IPS DF 6.9 (cell line): ENCODE data around the gene ZNF607.
"Not testable (repeated sequence)": the region's sequence is repeated elsewhere in the genome, so short reads cannot be mapped to it uniquely, and the experiment has no call there.

Experiments used
- DNase-seq: peaks from one replicate; pipeline ENCODE4 v3.0.0-alpha.2; 2013; ENCODE audit warnings: low read depth, low spot score
- H3K27ac ChIP-seq: one replicate; pipeline ENCODE4 v1.5.1; 2013; ENCODE audit warnings: low read length, control low read depth
- H3K27me3 ChIP-seq: 2 replicates; pipeline ENCODE4 v1.6.1; 2013; ENCODE audit warnings: mild to moderate bottlenecking, low read length; ENCODE audit not compliant: control insufficient read depth, insufficient read depth
- H3K36me3 ChIP-seq: 2 replicates; pipeline ENCODE4 v1.6.1; 2013; ENCODE audit warnings: low read length; ENCODE audit not compliant: control insufficient read depth, insufficient read depth
- H3K4me1 ChIP-seq: 2 replicates; pipeline ENCODE4 v1.6.1; 2013; ENCODE audit warnings: low read length; ENCODE audit not compliant: control insufficient read depth, insufficient read depth
- H3K4me3 ChIP-seq: 2 replicates; pipeline ENCODE4 v1.5.1; 2013; ENCODE audit warnings: mild to moderate bottlenecking, low read length
- H3K9me3 ChIP-seq: 2 replicates; pipeline ENCODE4 v1.6.1; 2013; ENCODE audit warnings: low read length, inconsistent platforms; ENCODE audit not compliant: control insufficient read depth, insufficient read depth
- WGBS: extraction: QIAGEN DNeasy Blood & Tissue Kit; methylation state at CpG from one replicate; pipeline ENCODE4 v1.1.7; 2013; ENCODE audit warnings: mixed read lengths, missing lambda C conversion rate; ENCODE audit not compliant: insufficient read length, insufficient coverage; 5-methylcytosine and 5-hydroxymethylcytosine counted together

The ZNF607 gene

DNA sequence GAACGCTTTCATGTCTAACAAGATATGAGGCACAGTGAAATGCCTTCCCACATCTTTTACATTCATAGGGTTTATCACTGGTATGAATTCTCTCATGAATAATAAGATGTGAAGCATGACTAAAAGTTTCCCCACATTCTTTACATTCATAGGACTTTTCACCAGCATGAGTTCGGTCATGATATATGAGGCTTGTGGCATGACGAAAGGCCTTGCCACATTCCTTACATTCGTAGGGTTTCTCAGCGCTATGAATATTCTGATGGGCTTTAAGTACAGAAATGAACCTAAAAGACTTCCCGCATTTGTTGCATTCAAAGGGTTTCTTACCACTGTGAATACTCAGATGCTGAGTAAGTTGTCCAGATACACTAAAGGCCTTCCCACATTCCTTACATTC lies 21.3 kb downstream of the ZNF607 start:
- no peak overlapping the region for H3K27ac ChIP-seq
- no CpG with 5 or more reads among the region's 6 CpGs for WGBS
- H3K4me1 ChIP-seq: peaks cover 2% of the 10 kb centered on the region; the same call in 1 of the 2 replicates
- H3K27me3 ChIP-seq: peaks cover 7% of the 10 kb centered on the region; the same call in 1 of the 2 replicates
- no peak for DNase-seq
- H3K4me3 ChIP-seq: no peak overlapping the region
- H3K9me3 ChIP-seq: no peaks in the 10 kb centered on the region; the same call in 1 of the 2 replicates
- H3K36me3 ChIP-seq: peaks cover 4% of the 10 kb centered on the region

GRCh38 chr19:37695144-37695899 lies 24.2 kb downstream of the ZNF607 start:
- Histone ChIP-seq H3K4me3 (no peak overlapping the region), H3K9me3 (no peaks in the 10 kb centered on the region; the same call in 1 of the 2 replicates), H3K4me1 (peaks cover 2% of the 10 kb centered on the region; the same call in 1 of the 2 replicates), H3K27ac (no peak overlapping the region), H3K36me3 (peaks cover 4% of the 10 kb centered on the region), H3K27me3 (peaks cover 11% of the 10 kb centered on the region)
- WGBS: no CpG with 5 or more reads among the region's 3 CpGs
- DNase-seq: no peak

DNA sequence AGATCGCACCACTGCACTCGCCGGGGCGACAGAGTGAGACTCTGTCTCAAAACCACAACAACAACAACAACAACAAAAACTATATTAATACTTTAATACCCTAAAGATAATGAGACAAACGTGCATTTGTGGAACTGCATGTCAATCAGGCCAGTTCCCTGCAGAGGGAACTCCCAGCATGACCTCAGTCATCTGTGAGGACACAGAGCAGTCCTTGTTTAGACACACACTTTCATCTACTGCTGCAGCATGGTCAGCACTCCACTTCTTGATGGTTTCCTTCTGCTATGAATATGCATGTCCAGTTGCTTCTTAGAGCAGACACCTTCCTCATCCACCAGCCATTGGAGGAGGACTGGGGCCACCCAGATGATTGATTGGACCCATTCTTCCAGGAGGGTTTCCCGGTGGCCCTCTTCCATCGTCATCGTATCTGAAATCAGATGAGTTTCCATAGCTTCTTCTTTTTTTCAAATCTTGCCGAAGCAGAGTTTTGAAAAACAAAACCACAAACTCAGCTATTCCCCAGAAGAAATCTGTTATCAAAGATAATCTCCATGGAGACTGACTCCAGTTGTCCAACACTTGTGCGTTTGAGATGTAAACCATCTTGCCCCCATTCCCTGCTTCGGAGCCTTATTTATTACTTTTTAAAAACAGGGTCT lies 26.5 kb downstream of the ZNF607 start:
- no CpG with 5 or more reads among the region's 11 CpGs for whole genome bisulfite sequencing
- H3K27me3 ChIP-seq: peaks cover 11% of the 10 kb centered on the region
- no peak overlapping the region for H3K4me3 ChIP-seq
- no peaks in the 10 kb centered on the region for H3K9me3 ChIP-seq
- peaks cover 4% of the 10 kb centered on the region; the same call in 1 of the 2 replicates for H3K36me3 ChIP-seq
- DNase-seq: no peak
- no peak overlapping the region for H3K27ac ChIP-seq
- H3K4me1 ChIP-seq: peaks cover 2% of the 10 kb centered on the region; the same call in 1 of the 2 replicates

DNA sequence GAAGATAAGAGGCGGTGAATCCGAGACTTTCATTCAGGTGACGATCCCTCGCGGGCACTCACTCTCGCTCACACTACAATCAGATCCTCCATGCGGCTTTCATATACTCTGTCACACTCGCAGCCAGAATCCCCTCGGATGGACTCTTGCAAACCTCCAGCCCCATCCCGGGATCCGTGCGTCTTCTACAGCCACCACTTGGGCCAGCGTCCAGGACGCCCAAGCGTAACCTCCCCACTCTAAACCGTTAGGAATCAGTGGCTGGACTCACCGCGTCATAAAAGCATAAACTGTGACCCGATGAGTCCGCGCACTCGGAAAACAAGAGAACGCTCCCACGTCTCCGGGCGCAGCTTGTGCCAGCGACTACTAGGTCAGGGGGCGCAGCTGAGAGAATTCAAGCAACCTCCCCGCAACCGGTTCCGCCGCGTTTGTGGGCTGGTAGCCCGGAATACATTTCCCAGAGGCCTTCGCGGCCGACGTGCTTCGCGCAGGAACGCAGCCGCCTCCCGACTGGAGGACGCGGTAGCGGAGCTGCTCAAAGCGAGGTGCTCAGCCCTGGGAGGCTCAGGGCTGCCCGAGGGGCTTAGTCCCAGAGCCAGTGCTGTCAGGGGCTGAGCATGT lies 27.6 kb downstream of the ZNF607 start:
- H3K4me1 ChIP-seq: peaks cover 2% of the 10 kb centered on the region; the same call in 1 of the 2 replicates
- H3K27ac ChIP-seq: no peak overlapping the region
- no peaks in the 10 kb centered on the region for H3K9me3 ChIP-seq
- peaks cover 4% of the 10 kb centered on the region; the same call in 1 of the 2 replicates for H3K36me3 ChIP-seq
- peak; percentile 47 for DNase-seq
- WGBS: no CpG with 5 or more reads among the region's 48 CpGs
- peaks cover 11% of the 10 kb centered on the region for H3K27me3 ChIP-seq
- peak overlapping the region; percentile 31; the same call in 1 of the 2 replicates for H3K4me3 ChIP-seq

DNA sequence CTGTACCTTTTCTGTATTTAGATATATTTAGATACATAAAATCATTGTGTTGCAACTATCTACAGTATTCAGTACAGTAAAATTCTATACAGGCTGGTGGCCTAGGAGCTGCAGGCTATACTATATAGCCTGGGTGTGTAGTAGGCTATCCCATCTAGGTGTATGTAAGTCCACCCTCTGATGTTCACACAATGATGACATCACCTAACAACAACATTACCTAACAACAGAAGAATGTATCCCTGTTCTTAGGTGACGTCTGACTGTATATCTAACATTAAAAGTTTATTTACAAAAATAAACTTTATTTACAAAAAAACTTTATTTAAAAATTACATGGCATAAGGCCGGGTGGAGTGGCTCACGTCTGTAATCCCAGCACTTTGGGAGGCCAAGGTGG lies 36.0 kb downstream of the ZNF607 start:
- H3K27me3 ChIP-seq: no peaks in the 10 kb centered on the region
- H3K9me3 ChIP-seq: peaks cover 4% of the 10 kb centered on the region; the same call in 1 of the 2 replicates
- no peak overlapping the region for H3K4me3 ChIP-seq
- no peak overlapping the region for H3K27ac ChIP-seq
- no peaks in the 10 kb centered on the region for H3K36me3 ChIP-seq
- no peak for DNase-seq
- no CpG with 5 or more reads among the region's 3 CpGs for WGBS
- no peaks in the 10 kb centered on the region for H3K4me1 ChIP-seq

DNA sequence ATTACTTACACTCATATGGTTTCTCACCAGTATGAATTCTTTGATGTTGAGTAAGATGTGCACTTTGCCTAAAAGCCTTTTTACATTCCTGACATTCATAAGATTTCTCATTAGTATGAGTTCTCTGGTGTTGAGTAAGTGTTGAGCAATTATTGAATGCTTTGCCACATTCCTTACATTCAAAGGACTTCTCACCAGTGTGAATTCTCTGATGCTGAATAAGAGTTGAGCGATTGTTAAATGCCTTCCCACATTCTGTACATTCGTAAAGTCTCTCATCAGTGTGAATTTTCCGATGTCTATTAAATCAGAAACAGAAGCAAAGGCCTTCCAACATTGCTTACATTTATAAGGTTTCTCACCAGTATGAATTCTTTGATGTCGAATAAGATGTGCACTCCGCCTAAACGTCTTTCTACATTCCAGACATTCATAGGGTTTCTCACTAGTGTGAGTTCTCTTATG lies 50.1 kb downstream of the ZNF607 start:
- Histone ChIP-seq H3K4me1 (no peaks in the 10 kb centered on the region), H3K4me3 (no peak overlapping the region), H3K9me3 (peaks cover 2% of the 10 kb centered on the region; the same call in 1 of the 2 replicates), H3K27ac (no peak overlapping the region), H3K36me3 (no peaks in the 10 kb centered on the region), H3K27me3 (no peaks in the 10 kb centered on the region)
- DNase-seq: no peak
- WGBS: no CpG with 5 or more reads among the region's 6 CpGs

DNA sequence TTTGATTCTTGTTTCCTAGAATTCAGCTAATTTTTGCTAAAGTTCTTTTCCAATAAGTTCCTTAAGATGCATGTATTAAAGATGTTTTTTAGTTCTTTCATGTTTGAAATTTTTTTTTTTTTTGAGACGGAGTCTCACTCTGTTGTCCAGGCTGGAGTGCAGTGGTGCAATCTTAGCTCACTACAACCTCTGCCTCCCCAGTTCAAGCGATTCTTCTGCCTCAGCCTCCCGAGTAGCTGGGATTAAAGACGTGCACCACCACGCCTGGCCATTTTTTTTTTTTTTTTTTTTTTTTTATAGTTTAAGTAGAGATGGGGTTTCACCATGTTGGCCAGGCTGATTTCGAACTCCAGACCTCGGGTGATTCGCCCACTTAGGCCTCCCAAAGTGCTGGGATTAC lies 62.4 kb downstream of the ZNF607 start:
- not testable (repeated sequence) for H3K4me3 ChIP-seq, H3K9me3 ChIP-seq, H3K4me1 ChIP-seq, H3K27ac ChIP-seq, H3K36me3 ChIP-seq, DNase-seq, H3K27me3 ChIP-seq
- no CpG with 5 or more reads among the region's 8 CpGs for WGBS

GRCh38 chr19:37655689-37656371 lies 63.7 kb downstream of the ZNF607 start:
- WGBS: no CpG with 5 or more reads among the region's 57 CpGs
- Histone ChIP-seq H3K27me3 (no peaks in the 10 kb centered on the region), H3K27ac (no peak overlapping the region), H3K36me3 (no peaks in the 10 kb centered on the region), H3K4me1 (no peaks in the 10 kb centered on the region), H3K9me3 (no peaks in the 10 kb centered on the region), H3K4me3 (peak overlapping the region; percentile 56; the same call in 1 of the 2 replicates)
- peak; percentile 37 for DNase-seq

DNA sequence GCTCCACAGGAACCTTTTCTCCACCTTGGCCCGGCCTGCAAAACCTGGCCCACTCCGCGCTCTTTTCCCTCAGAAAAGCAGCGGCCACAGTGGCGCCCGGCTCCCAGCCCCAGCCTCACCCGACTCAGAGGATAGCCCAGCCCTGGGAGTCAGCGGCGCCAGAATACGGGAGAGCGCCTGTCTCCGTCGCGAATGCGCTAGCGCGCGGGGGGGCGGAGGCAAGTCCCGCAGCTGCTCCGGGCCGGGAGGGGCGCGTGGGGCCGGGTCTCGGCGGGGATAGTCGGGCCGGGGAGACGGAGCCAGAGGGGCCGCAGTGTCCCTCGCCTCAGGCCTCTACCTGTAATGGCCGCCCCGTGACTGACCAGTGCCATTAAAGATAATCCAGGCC lies 64.3 kb downstream of the ZNF607 start, which contains the start of gene ZFP30:
Gene ZFP30 (minus strand): TSS at position 165 of the 388 bp plus-strand sequence. CDS start 7,643 bp downstream, outside the sequence.
- no CpG with 5 or more reads among the region's 34 CpGs for WGBS
- Histone ChIP-seq H3K4me1 (no peaks in the 10 kb centered on the region), H3K27ac (no peak within 1 kb of the TSS), H3K9me3 (no peaks in the 10 kb centered on the region), H3K36me3 (no peaks in the 10 kb centered on the region), H3K4me3 (peak within 1 kb of the TSS; percentile 56; the same call in 1 of the 2 replicates), H3K27me3 (no peaks in the 10 kb centered on the region)
- no peak for DNase-seq
